ENCODE measurements around the gene FAM53B. TPM values are rescaled to one million over a fixed set of nuclear protein-coding genes. Genes with fewer than 3 reads are reported as not detected.

FAM53B gene
- total and polyA plus RNA-seq, 7 donors, result 9.6 to 36.6 (median 34.2) TPM

GRCh38 chr10:124598196-124598595 lies 146.0 kb downstream of the FAM53B start:
- no peak for TF ChIP-seq EP300 (IDR thresholded peaks at IDR 0.05)
- no peak for TF ChIP-seq POLR2AphosphoS5 (IDR thresholded peaks at IDR 0.05)
- no peak for TF ChIP-seq CTCF (IDR thresholded peaks at IDR 0.05)
- TF ChIP-seq POLR2A (IDR thresholded peaks at IDR 0.05), result no peak
- intact Hi-C loops (cut with DNase I), result no loop called here
- Histone ChIP-seq H3K27ac (no peak overlapping the region), H3K4me1 (no peaks in the 10 kb centered on the region), H3K36me3 (no peaks in the 10 kb centered on the region), H3K4me3 (no peak overlapping the region), H3K27me3 (no peaks in the 10 kb centered on the region), H3K9me3 (no peaks in the 10 kb centered on the region)
- no peak for DNase-seq
- 80 to 96% methylated on average over 6 of the region's 6 CpGs for WGBS, 2 donors

- no peaks in the 10 kb centered on the region for H3K4me1 ChIP-seq
- 74 to 91% methylated on average over 10 of the region's 10 CpGs for WGBS, 2 donors
- DNase-seq, result no peak
- H3K27ac ChIP-seq, result no peak overlapping the region
- no peak overlapping the region for H3K4me3 ChIP-seq
- intact Hi-C loops (cut with DNase I), result no loop called here
- TF ChIP-seq POLR2AphosphoS5 (IDR thresholded peaks at IDR 0.05) (no peak), CTCF (IDR thresholded peaks at IDR 0.05) (no peak), EP300 (IDR thresholded peaks at IDR 0.05) (no peak), POLR2A (IDR thresholded peaks at IDR 0.05) (no peak)
- no peaks in the 10 kb centered on the region for H3K9me3 ChIP-seq
- H3K36me3 ChIP-seq, result no peaks in the 10 kb centered on the region
- H3K27me3 ChIP-seq, result no peaks in the 10 kb centered on the region
These were observed 146.4 kb downstream of the FAM53B start for GRCh38 chr10:124597846-124598165.

- Histone ChIP-seq H3K27ac (no peak overlapping the region), H3K36me3 (no peaks in the 10 kb centered on the region), H3K27me3 (no peaks in the 10 kb centered on the region), H3K4me1 (no peaks in the 10 kb centered on the region), H3K9me3 (no peaks in the 10 kb centered on the region), H3K4me3 (no peak overlapping the region)
- intact Hi-C loops (cut with DNase I), result no loop called here
- no peak for TF ChIP-seq POLR2AphosphoS5 (IDR thresholded peaks at IDR 0.05)
- no peak for TF ChIP-seq CTCF (IDR thresholded peaks at IDR 0.05)
- TF ChIP-seq EP300 (IDR thresholded peaks at IDR 0.05), result no peak
- TF ChIP-seq POLR2A (IDR thresholded peaks at IDR 0.05), result no peak
- 51 to 71% methylated on average over 21 of the region's 21 CpGs for WGBS, 2 donors
- DNase-seq, result no peak
These were observed 147.0 kb downstream of the FAM53B start for GRCh38 chr10:124596962-124597845.

- DNase-seq, result peak; percentile 47
- intact Hi-C loops (cut with DNase I), result no loop called here
- H3K36me3 ChIP-seq, result no peaks in the 10 kb centered on the region
- 86 to 89% methylated on average over 18 of the region's 18 CpGs for WGBS, 2 donors
- no peak overlapping the region for H3K4me3 ChIP-seq
- TF ChIP-seq CTCF (IDR thresholded peaks at IDR 0.05) (no peak), EP300 (IDR thresholded peaks at IDR 0.05) (no peak)
- H3K27me3 ChIP-seq, result no peaks in the 10 kb centered on the region
- no peaks in the 10 kb centered on the region for H3K9me3 ChIP-seq
- no peak overlapping the region for H3K27ac ChIP-seq
- H3K4me1 ChIP-seq, result no peaks in the 10 kb centered on the region
These were observed 147.9 kb downstream of the FAM53B start for GRCh38 chr10:124596116-124596785.
